Kidney glomerular epithelial cell (primary cell): Measurements from ENCODE around the gene SDHC.
"Not testable (repeated sequence)": the region's sequence is repeated elsewhere in the genome, so short reads cannot be mapped to it uniquely, and the experiment has no call there.

Source experiments
- DNase-seq: peaks from one replicate; lab custom pipeline; 2025; lab: John Stamatoyannopoulos, UW

The SDHC gene

DNA sequence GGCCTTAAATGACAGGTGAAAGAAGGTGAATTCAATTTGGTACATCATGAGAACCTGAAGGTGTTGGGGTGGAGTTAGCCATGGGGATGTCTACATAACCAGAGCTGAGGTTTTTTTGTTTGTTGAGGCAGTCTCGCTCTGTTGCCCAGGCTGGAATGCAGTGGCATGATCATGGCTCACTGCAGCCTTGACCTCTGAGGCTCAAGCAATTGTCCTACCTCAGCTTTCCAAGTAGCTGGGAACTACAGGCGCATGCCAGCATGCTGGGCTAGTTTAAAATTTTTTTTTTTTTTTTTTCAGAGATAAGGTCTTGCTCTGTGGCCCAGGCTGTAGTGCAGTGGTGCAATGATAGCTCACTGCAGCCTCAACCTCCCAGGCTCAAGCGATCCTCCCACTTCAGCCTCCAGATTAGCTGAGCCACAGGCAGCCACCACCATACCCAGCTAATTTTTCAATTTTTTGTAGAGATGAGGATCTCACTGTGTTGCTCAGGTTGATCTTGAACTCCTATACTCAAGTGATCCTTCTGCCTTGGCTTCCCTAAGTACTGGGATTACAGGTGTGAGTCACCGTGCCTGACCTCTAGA, 2.5 kb upstream of the SDHC start:
- peak; percentile 60 for DNase-seq

DNA sequence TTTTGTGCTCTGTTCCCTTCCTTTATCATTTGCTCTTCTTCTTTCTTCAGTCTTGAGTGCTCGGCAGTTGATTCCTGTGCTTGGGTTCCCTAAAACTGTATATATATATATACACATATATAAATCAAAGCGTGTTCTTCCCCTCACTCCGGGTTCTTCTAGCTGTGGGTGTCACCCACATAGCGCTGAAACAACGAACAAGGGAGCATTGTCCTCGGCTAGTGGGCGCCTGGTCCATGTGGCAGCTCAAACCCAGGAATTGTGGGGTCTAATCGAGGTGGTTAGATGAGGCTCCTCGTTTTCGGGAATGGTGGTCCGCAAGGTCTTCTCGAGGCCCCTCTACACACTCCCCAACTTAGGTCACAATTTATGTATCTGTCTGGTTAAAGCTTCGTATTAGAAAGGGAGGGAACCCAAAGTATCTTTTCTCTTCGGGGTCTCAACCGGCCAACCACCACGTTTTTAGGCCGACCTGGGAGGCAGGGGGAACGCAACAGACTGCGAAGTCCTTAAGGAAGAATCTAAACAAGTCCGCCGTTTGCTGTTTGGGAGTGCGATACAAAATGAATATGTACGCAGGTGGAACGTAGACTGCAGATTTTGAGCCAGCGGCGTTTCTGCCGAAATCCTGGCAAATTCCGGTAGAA, 504 bp upstream of the SDHC start:
- DNase-seq, result no peak

DNA sequence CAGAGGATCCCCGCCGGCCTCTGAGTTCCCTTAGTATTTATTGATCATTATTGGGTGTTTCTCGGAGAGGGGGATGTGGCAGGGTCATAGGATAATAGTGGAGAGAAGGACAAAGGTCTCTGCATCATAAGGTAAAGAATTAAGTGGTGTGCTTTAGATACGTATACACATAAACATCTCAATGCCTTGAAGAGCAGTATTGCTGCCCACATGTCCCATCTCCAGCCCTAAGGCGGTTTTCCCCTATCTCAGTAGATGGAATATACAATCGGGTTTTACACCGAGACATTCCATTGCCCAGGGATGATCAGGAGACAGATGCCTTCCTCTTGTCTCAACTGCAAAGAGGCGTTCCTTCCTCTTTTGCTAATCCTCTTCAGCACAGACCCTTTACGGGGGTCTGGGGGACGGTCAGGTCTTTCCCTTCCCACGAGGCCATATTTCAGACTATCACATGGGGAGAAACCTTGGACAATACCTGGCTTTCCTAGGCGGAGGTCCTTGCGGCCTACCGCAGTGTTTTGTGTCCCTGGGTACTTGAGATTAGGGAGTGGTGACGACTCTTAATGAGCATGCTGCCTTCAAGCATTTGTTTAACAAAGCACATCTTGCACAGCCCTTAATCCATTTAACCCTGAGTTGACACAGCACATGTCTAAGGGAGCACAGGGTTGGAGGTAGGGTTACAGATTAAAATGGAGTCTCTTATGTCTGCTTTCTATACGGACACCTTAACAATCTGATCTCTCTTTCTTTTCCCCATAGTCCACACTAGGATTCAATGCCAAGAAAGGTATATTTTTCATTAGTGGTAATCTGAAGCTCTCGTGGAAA, 1.9 kb downstream of the SDHC start:
- DNase-seq, result not testable (repeated sequence)

DNA sequence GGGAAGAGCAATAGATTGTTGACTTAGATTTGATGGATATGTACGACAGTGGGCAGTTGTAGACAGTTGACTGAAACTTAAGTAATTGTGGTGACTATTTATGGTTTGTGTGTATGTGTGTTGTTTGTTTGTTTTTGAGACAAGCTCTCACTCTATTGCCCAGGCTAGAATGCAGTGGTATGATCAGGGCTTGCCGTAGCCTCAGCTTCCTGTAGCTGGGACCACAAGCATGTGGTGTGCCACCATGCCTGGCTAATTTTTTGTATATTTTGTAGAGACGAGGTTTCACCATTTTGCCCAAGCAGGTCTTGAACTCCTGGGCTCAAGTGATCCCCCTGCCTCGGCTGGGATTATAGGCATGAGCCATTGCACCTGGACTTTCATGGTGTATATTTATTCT, 9.8 kb downstream of the SDHC start:
- DNase-seq, result no peak

DNA sequence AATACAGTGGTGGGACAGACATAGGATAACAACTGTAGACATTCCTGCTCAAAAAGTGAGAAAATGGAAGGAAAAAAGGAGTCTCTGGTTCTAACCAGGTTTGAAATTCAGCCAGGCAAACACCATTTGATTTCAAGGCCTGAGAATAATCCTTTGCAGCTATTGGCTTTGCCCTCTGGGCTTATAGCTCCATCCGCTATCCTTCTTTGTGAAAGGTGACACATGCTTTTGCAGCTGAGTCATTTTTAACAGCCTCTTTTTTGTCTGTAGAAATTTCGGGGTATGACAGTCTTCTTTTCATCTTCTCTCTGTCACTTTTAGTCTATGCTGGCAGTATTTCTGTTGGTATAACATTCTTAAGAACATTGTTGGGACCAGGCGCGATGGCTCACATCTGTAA, 16.2 kb downstream of the SDHC start:
- DNase-seq, result no peak

DNA sequence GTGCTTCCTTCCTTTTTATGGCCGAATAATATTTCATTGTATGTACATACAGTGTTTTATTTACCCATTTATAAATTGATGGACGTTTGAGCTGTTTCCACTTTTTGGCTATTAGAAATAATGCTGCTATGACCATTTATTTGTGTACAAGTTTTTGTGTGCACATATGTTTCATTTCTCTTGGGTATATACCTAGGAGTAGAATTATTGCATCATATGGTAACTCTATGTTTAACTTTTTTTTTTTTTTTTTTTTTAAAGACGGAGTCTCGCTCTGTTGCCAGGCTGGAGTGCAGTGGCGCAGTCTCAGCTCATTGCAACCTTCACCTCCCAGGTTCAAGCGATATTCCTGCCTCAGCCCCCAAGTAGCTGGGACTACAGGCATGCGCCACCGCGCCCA, 19.0 kb downstream of the SDHC start:
- DNase-seq, result no peak

DNA sequence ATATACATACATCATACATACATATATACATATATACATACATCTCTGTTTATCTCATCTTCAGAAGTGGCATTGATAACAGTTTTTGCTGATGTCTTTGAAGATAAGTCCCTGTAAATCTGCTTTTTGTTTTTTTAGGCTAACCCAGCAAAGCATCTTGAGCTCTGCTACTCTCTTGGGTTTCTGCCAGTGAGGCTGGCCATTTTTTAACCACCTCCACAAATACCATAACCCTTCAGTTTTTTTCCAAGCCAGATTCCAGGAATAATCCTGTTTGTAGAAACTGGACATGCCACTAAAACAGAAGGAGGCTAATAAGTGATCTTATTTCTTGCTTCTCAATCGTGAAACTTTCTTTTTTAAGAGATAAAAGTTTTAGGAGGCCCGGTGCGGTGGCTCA, 21.6 kb downstream of the SDHC start:
- DNase-seq, result peak; percentile 17

DNA sequence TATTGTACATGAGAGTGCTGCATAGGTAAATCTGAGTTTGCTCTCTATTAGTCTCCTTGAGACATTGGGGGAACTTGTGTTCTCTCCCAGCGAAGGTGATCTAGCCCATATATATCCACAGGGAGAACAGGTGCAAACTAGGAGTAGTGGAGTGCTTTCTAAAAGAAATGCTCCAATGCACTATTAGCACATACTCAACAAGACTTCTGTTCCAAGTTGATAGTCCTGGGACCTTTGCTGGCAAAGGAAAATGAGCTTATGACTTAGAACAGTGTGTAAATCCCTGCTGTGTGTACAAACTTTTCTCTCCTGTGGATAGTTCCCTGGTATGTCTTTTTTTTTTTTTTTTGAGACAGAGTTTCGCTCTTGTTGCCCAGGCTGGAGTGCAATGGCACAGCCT, 28.0 kb downstream of the SDHC start:
- no peak for DNase-seq

DNA sequence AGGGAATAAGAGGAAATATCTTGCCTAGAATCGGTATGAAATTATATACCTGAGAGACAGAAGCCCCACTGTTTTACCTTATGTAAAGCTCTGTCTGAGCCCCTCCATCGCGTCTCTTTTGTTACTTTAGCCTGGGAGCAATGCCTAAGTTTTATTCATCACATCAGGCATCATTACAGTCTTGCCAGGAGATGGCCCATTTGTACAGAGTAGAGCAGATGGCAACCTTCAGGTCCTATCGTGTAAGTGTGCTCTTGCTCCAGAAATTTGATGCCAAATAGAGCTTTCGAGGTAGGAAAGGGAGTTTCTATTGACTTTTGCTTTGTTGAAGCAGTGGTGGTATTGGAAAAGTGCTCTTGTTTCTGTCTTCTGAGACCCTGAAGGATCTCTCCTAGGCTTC, 28.6 kb downstream of the SDHC start:
- DNase-seq, result no peak

DNA sequence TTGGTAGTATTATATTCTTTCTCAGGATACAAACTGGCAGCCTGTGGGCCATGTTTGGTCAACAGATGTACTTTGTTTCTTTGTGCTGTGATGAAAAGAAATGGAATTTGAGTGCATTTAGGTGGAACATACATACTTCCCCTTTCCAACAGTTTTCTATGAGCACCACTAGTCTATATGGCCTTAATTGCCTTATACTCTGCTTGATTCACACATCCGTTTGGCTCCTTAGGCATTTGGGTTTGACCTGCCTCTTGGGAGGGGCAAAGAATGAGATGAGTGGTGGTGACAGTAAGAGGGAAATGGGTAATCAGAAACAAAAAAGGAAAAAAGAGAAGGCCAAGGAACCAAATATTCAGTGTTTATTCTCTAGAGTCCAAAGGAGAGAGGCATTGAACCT, 36.5 kb downstream of the SDHC start:
- no peak for DNase-seq

DNA sequence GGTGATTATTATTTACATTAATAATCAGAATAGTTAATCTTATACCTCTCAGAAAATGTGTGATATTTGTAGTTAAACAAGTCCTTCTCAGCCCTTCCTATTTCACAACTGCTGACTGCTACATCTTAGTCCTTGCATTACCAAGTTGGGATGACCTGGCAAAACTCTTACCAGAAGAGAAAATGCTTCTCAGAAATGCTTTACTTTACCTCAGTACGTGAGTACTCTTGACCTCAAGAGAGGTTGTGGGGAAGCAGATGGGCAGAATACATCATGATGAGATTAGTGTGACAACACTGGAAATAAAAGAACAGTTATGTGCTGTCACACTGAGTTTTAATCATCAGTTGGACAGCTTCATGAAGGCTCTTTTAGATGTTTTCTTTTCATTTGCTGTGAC, 37.3 kb downstream of the SDHC start:
- no peak for DNase-seq

DNA sequence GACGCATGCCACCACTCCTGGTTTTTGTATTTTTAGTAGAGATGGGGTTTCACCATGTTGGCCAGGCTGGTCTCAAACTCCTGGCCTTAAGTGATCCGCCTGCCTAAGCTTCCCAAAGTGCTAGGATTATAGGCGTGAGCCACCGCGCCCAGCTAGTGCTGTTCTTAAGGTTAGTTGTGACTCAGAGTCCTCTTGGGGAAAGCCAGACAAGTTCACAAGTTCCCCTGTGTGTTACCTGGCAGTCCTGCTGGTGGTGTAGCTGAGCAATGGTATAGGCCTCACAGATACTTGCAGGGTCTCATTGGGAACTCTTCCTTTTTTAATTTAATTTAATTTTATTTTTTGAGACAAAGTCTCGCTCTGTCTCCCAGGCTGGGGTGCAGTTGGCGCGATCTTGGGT, 42.9 kb downstream of the SDHC start:
- DNase-seq, result no peak

DNA sequence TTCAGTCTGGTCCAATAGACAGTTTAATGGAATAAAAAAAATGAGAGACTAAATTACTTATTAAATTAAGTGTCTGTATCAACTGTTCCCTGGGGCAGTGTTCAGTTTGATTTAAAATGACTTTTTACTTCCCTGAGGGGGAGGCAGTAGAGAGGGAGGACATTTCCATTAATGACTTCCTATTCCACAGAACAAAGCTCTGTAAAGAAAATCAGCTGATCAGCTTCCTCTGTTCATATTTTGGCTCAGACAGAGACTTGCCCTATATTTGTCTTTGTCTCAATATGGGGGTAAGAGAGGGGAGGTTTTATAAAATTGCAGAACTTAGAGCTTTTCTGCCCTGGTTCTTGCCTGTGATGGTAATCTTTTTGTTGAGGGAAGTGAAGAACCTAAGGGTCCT, 45.1 kb downstream of the SDHC start:
- DNase-seq, result no peak

DNA sequence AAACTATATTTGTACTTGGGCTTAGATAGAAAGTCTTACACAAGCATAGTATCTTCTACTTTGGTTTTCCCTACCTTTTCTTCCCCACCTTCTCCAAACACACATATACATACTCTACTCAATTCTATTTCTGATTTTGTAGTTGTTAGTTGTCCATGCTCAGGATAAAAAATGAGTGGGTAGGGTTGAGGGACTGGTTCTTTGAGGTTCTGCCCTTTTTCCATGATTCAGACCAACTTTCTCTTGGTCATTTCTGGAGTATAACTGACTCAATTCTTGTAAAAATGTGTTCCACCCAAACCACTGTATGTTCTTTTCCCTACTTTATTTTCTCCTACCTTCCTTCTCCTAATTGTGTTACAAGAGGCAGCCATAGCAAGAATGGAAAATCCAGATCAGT, 50.2 kb downstream of the SDHC start:
- DNase-seq, result no peak

DNA sequence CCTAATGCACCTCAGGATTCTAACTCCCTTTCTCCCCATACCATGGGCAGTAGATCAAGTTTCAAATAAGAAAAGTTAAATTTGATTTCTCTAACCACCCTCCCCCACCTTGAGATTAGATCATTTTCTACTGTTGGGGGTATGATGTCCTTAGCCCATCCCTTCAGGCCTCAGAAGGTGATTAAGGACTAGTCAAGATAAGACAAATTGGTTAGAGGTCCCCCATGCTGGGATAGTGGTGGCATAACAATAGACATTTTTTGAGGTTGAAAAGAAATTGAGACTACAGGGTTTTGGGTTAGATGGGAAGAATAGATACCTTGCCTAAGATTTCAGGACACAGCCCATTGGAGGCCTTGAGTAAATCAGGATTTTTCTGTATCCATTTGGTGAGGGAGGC, 51.0 kb downstream of the SDHC start:
- no peak for DNase-seq

DNA sequence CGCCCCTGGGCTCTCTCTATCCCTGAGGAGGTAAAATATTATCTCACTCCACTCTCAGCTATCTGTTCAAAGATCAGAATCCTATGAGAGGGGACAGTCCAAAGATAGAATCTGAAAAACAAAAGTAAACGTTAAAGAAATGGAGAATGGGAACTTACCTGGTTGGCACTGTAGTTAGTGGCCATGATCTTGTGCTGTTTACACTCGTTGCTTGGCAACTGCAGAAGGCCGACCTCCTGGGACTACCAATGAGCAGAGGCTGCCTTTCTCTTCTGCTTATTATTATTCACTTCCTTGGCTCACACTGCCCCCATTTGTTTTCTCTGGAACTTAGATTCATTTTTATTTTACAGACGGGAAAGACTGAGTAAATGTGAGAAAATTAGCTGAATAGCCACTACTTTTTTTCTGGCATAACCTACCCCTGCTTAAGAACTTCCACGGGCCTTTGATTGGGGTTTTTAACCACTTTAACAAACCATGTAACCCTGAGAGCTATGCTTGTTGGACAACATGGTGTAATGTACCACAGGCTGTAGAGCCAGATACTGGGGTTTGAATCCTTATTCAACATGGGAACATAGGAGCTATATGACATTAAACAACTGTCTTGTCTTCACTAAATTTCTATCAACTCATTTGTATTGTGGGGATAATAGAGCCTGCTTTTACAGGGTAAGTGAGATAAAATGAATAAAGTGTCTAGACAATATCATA, 53.7 kb downstream of the SDHC start, which contains the start of gene CFAP126:
Gene CFAP126 (minus strand): TSS at position 193 of the 717 bp plus-strand sequence. CDS start 8 bp downstream, at position 185.
- peak; percentile 78 for DNase-seq

DNA sequence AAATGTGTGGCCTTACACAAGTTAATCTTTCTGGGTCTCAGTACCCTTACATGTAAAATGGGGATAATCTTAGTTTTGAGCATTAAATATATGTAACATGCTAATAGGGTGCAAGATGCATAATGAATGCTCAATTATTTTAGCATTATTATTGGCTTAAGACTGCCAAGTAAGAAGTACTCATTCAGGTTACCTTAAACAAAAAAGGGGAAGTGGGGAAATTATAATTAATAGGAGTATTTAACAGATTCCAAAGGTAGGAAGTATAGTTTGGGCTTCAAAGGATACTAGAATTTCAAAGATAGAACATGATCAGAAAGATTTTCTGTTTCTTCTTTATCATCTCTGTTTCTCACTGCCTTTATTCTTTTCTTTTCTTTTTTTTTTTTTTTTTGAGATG, 59.3 kb downstream of the SDHC start:
- DNase-seq, result no peak

DNA sequence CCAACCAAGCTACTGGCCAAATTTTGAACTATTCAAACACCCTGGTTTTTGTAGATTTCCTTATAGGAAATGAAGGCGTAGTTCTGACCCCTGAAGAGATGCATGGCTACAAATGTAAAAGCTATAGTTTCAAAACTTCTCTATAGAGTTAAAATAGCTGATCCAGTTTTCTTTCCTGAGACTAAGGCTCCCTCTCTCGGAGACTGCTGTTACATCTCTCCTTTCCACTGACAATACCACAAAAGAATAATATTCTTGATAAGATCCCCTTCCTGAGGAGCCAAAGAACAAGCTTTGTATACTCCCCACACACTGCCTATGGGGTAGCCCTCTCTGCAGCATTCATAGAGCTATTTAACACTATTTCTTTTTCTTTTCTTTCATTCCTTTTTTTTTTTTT, 60.2 kb downstream of the SDHC start:
- no peak for DNase-seq

DNA sequence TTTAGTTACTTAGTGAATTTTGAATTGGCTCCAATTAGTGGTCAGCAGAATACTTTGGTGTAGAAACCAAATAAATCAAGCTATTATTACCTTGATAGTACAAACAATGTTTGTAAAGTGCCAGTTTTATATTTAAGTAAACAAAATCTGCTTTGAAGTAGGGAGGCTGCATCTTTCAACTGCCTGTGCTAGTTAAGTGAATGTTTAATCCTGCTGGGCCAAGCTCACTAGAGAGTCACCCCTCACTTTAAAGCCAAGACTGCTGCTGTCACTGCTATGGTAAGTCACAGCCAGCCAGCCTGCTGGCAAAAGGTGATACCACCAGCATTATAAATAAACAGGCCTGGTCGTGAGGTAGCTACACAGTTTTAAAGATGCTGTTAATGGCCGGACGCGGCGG, 63.8 kb downstream of the SDHC start:
- DNase-seq, result no peak

DNA sequence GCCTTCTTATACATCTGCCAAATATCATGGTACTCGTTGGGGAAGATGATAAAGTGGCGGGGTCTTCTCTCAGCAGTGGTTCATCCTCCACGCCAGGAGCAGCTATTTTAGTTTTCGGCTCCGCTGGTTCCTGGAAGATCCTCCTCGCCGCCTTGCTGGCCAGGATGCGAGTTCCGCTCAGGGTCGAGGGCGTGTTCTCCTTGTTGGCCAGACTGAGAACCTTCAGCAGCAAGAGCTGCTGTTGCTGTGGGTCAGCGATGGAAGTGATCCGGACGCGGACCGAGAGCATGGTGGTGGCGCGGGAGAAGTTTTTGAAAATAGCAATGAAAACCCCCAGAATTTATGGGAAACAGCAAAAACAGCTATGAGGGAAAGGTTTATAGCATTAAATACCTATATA, 64.9 kb downstream of the SDHC start:
- DNase-seq, result no peak

DNA sequence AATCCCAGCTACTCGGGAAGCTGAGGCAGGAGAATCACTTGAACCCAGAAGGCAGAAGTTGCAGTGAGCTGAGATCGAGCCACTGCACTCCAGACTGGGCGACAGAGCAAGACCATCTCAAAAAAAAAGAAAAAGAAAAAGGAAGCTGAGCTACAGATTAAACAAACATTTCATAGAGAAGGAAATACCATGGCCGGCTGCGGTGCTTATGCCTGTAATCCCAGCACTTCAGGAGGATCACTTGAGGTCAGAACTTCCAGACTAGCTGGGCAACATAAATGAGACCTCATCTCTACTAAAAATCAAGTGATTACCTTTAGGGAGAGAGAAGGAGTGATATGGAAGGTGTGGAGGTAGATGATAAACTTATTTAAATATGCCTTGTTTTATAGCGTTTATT, 67.5 kb downstream of the SDHC start:
- no peak for DNase-seq

DNA sequence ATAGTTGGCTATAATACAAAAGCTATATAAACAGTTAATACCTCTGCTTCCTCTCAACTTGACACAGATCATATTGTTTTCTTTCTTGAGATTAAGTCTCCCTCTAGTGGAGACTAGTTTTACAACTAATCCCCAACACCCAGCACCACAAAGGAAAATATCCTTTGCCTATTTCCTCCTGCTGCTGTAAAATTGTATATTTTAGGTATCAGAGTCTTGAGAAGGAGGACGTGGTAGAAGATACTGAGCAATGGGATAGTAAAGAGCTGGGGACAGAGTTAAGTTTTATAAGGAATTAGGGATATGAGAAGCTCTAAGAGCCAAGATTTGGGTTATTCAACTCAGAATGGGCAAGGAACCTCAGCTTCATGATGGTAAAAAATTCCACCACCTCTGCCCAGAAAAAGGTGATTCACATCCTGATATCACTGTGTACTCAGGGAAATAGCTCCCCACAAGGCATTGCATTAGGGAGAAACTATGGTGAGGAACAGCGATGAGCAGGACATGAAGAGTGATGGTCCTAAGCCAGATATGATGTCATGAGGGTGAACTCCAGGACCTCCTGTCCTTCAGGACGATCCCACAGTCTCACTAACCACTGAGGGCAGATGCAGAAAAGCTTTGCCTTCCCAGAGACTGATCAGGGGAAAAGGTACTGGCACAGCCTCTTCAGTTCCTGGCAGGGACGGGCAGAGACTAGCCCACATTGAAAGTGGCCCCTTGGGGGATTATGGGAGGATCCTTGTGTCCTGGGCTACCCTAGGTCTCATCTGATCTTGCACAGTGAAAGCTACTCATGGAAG, 68.2 kb downstream of the SDHC start:
- DNase-seq, result peak; percentile 71
